SK-MEL-5 (cell line): ENCODE data around the gene SEC24D. TPM values are rescaled to one million over a fixed set of nuclear protein-coding genes. Genes with fewer than 3 reads are reported as not detected.
"Not testable (repeated sequence)": the region's sequence is repeated elsewhere in the genome, so short reads cannot be mapped to it uniquely, and the experiment has no call there.

ENCODE experiments used
- DNase-seq: peaks from one replicate; pipeline ENCODE4 v3.0.0-alpha.2; 2016; ENCODE audit warnings: low read depth, low spot score
- in situ Hi-C: cut with HindIII; loops from 2 replicates; pipeline ENCODE4 v1.10.0; 2016; ENCODE audit warnings: low sequenced_read_pairs, high pct_unique_total_duplicates, low pct_unique_long_range_greater_than_20kb
- total RNA-seq: library from RNA; depleted of rRNA; stranded (reverse); fragments of >200 nt; shearing (Covaris generic); gene quantifications from 2 replicates; pipeline ENCODE4 v1.2.3, GENCODE V29; 2014

The SEC24D gene
- total RNA-seq, 1 experiment from 2014 or later = 10.3 TPM

DNA sequence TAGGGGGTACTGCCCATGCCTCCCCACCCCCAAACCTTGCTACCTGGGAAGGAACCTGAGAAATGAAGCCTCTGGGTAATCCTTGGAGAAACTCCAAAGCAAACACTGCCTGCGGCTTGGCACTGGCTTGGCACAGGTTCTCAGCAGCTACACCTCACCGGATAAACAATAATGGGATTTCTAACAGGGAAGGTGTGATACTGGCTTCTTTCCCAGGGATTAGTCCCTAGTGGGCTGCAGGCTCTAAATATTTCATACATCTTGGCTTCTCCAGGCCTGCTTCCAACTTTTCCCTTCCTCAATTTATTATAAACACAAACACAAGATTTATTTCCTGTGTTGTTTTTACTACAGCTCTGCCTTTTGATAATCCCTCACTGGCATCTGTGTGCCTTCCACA, 12.5 kb downstream of the SEC24D start:
- no peak for DNase-seq
- in situ Hi-C loops = no loop called here

DNA sequence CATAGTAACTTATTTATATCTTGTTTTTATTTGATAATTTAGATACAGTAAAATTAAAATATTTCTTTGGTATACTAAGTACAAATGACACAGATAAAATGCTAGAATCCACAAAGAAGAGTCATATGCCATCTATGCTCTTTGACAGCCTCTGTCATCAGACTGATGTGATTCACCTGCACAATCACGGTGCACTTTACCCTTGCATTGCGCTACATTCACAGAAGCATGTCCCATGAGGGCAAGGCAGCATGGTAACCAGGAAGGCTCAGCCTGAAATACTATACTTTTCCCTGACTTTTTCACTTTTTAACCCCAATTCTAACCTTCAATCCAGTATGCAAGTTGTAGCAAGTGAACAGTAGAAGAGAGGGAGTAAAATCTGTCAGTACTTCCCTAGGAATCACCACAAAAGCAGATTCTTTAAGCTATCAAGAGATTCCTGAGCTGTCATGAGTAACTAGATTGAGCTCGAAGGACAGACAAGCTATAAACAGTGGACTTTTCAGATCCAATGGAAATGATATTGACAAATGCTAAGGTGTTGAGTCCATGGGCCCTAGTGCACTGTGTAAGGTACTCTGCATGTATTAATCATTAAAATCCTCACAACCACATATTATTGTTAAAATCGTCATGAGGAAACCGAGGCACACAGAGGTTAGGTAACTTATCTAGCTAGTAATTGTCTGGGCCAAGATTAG, 14.2 kb downstream of the SEC24D start:
- DNase-seq = peak; percentile 2
- in situ Hi-C loops = no loop called here

GRCh38 chr4:118817178-118817930, 18.6 kb downstream of the SEC24D start:
- DNase-seq = no peak
- in situ Hi-C loops = no loop called here

DNA sequence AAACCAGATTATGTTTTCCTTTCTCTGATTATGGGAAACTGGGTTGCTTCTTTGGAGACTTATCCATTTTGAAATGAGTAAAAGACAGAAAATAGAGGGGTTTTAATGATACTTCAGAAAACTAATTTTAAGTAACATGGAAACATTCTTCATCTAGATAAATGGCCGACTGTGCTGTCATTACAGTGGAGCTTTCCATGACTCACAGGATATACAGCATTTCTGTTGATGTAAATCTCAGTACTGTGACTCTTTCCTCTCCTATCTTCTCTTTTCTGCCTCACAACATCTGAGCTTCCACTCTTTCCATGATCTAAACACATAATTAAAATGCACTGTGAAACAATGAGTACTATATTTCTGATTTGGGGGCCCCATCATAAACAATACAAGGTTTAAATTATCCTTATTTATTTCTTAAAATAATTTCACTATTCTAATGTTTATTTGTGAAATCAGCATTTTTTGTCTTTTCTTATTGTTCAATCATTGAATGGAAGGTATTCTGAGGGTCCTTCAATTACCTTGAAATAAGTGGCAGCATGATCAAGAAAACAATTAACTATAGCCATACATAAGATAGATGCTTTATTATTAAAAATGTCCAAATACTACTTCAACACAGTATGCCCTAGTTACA, 19.3 kb downstream of the SEC24D start:
- in situ Hi-C loops = no loop called here
- no peak for DNase-seq

- DNase-seq = no peak
- in situ Hi-C loops = no loop called here
Measured at GRCh38 chr4:118814891-118815290, 21.0 kb downstream of the SEC24D start.

DNA sequence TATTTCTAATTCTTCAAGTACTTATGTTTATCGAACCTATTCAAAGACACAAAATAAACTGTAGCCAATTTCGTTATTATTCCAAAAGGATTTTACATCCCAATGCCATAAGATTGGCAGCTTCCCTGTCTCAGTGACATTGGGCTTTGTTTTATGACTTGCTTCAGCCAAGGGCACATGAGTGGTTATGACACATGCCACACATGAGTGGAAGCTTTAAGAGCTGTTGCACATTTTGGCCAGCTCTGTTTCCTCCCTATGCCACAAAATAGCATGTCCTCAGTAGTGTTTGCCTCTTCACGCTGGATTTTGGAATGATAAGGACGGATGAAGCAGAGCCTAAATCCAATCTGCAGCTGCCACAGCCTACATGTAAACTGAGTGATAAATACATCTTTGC, 21.9 kb downstream of the SEC24D start:
- no peak for DNase-seq
- in situ Hi-C loops = no loop called here

DNA sequence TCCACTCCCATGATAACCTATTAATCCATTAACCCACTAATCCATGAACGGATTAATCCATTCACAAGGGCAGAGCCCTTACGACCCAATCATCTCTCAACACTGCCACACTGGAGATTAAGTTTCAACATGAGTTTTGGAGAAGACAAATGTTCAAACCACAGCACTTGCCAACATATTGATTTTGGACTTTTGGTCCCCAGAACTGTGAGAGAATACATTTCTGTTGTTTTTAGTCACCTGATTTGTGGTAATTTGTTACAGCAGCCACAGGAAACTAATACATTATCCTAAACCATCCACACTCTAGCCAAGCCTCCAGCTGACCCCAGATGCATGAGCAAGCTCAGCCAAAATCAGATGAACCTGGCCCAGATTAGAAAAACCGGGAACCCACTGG, 22.4 kb downstream of the SEC24D start:
- in situ Hi-C loops = no loop called here
- no peak for DNase-seq

GRCh38 chr4:118811832-118812231, 24.1 kb downstream of the SEC24D start:
- in situ Hi-C loops = no loop called here
- DNase-seq = no peak

GRCh38 chr4:118810991-118811764, 24.7 kb downstream of the SEC24D start:
- no peak for DNase-seq
- in situ Hi-C loops = no loop called here

GRCh38 chr4:118807659-118808058, 28.3 kb downstream of the SEC24D start:
- in situ Hi-C loops = no loop called here
- DNase-seq = no peak

- in situ Hi-C loops = no loop called here
- no peak for DNase-seq
Measured at GRCh38 chr4:118803253-118803652, 32.7 kb downstream of the SEC24D start.

DNA sequence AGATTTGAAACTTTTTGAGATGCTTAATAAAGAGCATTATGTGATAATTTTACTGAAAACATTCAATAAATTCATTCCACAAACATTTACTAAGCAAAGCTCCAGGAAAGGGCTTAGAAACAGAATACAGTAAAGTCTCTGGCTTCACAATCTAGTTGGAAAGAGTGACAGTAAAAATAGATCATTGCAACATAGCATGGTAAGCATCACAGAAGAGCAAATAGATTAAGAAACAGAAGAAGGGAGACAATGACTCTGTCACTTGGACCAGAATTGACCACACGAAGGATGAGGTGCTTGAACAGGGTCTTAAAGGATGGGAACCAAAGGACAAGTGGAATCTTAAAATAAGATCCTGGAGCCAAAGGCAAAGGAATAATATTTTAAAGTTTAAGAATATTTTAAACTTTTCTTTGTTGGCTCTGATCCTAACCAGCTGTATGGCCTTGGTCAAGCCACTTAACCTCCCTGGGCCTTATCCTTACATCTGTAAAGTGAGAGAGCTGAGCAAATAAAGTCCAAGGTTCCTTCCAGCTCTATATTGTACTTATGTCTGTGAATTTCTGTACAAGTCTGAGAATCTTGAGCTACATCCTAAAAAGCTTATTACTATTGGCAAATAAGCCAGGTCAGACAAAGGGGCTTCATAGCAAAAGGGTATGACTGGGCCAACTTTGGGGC, 33.9 kb downstream of the SEC24D start:
- in situ Hi-C loops = no loop called here

DNA sequence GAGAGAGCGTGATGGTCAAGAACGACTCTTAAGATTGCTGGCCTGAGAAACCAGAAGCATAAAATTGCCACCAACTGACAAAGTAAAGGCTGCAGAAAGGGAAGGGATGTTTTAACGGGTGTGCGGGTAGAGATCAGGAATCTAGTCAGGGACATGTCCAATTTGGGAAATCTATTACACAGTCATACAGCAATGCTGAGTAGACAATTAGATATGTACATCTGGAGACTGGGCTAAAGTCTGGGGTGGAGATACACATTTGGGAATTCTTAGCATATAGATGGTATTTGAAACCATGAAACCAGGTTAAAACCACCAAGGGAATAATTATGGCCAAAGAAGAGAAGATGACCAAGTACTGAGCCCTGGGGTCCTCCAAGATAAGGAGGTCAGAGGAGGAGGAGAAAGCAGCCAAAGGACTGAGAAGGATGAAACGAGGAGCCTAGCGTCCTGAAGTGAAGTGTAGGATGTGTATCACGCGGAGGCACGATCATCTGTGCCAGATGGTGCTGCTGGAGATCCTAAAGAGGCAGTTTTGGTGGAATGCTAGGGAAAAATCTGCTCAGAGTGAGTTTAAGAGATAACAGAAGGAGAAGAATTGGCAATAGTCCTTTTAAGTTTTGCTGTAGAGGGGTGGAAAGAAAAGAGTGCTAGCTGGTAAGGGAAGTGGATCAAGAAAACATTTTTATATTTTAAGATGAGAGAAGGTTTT, 36.5 kb downstream of the SEC24D start:
- in situ Hi-C loops = no loop called here
- no peak for DNase-seq

More for the DNA sequence above, 33.9 kb downstream of the SEC24D start:
- no peak for DNase-seq

- in situ Hi-C loops = no loop called here
Measured at GRCh38 chr4:118798658-118799057, 37.3 kb downstream of the SEC24D start.

GRCh38 chr4:118797558-118798142, 38.3 kb downstream of the SEC24D start:
- DNase-seq = no peak
- in situ Hi-C loops = no loop called here

More at GRCh38 chr4:118798658-118799057, 37.3 kb downstream of the SEC24D start:
- DNase-seq = no peak

DNA sequence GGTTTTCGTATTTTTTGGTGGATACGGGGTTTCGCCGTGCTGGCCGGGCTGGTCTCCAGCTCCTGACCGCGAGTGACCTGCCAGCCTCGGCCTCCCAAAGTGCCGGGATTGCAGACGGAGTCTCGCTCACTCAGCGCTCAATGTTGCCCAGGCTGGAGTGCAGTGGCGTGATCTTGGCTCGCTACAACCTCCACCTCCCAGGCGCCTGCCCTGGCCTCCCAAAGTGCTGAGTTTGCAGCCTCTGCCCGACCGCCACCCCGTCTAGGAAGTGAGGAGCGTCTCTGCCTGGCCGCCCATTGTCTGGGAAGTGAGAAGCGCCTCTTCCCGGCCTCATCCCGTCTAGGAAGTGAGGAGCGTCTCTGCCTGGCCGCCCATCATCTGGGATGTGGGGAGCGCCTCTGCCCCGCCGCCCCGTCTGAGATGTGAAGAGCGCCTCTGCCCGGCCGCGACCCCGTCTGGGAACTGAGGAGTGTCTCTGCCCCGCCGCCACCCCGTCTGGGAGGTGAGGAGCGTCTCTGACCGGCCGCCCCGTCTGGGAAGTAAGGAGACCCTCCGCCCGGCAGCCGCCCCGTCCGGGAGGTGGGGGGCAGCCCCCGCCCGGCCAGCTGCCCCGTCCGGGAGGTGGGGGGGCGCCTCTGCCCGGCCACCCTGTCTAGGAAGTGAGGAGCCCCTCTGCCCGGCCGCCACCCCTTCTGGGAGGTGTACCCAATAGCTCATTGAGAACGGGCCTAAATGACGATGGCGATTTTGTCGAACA, 44.1 kb downstream of the SEC24D start:
- DNase-seq, in situ Hi-C loops: not testable (repeated sequence)
